ENCODE data around the gene GTF2IRD1.
"Not testable (repeated sequence)": the region's sequence is repeated elsewhere in the genome, so short reads cannot be mapped to it uniquely, and the experiment has no call there.

The GTF2IRD1 gene

DNA sequence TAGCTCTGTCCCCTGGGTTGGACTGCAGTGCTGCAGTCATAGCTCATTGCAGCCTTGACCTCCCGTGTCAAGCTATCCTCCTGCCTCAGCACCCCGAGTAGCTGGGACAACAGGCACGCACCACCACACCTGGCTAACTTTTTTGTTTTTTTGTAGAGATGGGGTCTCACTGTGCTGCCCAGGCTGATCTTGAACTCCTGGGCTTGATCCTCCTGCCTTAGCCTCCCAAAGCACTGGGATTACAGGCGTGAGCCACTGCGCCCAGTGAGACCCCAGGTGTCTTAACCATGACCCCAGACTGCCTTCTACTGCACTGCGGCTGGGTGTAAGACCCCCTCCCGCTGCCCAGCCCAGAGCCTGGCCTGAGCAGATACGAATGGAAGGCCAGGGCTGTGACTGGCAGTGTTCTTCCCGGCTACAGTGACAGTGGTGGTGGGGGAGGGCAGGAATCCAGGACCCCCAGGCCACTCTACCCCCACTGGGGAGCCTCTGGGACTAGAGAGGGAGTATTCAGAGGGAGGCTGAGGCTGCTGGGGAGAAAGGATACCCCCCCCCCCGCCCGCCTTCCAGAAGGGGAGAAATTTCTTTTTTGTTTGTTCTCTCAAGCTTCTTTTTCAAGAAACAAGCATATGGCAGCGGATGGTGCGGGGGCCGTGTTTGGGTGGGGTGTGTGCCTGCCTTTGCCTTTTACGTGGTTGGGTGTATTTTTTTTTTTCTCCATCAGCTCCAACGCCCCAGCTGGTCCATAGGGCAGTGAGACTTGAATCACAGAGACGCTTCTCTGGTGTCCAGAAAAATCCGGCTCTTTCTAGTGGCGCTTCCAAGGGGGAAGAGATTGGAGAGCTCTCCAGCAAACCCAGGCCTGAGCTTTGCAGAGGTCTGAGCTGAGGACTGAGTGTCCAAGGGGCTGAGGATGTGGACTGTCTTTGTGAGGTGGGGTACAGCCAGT lies 36.6 kb downstream of the GTF2IRD1 start:
- FAIRE-seq: no peak
- DNase-seq (ENCODE audit: insufficient read length, low spot score): no peak
- TF ChIP-seq POU2F2 (IDR thresholded peaks at IDR 0.05; ENCODE audit: low read depth, low read length): no peak
- TF ChIP-seq PAX5 (IDR thresholded peaks at IDR 0.05; ENCODE audit: insufficient read depth, low read length, severe bottlenecking): no peak
- TF ChIP-seq SPI1 (IDR thresholded peaks at IDR 0.05; ENCODE audit: low read depth, low read length): no peak
- TF ChIP-seq POLR2AphosphoS5 (IDR thresholded peaks at IDR 0.05; ENCODE audit: low read depth, low read length): no peak
- TF ChIP-seq POLR2A (IDR thresholded peaks at IDR 0.05; ENCODE audit: low read depth, low read length): no peak
- TF ChIP-seq TAF1 (IDR thresholded peaks at IDR 0.05; ENCODE audit: low read depth, low read length): no peak

DNA sequence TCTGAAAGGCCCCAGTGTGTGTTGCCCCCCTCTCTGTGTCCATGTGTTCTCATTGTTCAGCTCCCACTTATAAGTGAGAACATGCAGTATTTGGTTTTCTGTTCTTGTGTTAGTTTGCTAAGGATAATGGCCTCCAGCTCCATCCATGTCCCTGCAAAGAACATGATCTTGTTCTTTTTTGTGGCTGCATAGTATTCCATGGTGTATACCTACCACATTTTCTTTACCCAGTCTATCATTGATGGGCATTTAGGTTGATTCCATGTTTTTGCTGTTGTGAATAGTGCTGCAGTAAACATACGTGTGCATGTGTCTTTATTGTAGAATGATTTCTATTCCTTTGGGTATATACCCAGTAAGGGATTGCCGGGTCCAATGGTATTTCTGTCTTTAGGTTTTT lies 37.8 kb downstream of the GTF2IRD1 start:
- not testable (repeated sequence) for FAIRE-seq; DNase-seq (ENCODE audit: insufficient read length, low spot score)

DNA sequence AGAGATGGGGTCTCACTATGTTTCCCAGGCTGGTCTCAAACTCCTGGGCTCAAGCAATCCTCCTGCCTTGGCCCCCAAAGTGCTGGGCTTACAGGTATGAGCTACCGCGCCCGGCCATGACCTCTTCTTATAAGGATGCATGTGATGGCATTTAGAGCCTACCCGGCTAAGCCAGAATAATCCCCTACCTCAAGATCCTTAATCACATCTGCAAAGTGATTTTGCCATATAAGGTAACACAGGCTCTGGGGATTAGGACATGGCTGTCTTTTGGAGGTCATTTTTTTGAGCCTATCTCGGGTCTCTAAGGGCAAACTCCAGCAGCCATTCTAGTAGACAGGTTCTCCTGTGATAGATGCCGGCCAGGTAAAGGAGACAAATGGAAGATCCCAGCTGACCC lies 39.6 kb downstream of the GTF2IRD1 start:
- FAIRE-seq (no peak), DNase-seq (ENCODE audit: insufficient read length, low spot score) (no peak)
- no peak for TF ChIP-seq POU2F2 (IDR thresholded peaks at IDR 0.05; ENCODE audit: low read depth, low read length)
- TF ChIP-seq TAF1 (IDR thresholded peaks at IDR 0.05; ENCODE audit: low read depth, low read length): no peak
- TF ChIP-seq POLR2A (IDR thresholded peaks at IDR 0.05; ENCODE audit: low read depth, low read length): no peak
- TF ChIP-seq POLR2AphosphoS5 (IDR thresholded peaks at IDR 0.05; ENCODE audit: low read depth, low read length): no peak
- TF ChIP-seq SPI1 (IDR thresholded peaks at IDR 0.05; ENCODE audit: low read depth, low read length): no peak
- no peak for TF ChIP-seq PAX5 (IDR thresholded peaks at IDR 0.05; ENCODE audit: insufficient read depth, low read length, severe bottlenecking)

- no peak for DNase-seq (ENCODE audit: insufficient read length, low spot score)
- TF ChIP-seq POLR2A (IDR thresholded peaks at IDR 0.05; ENCODE audit: low read depth, low read length) (no peak), POU2F2 (IDR thresholded peaks at IDR 0.05; ENCODE audit: low read depth, low read length) (no peak), PAX5 (IDR thresholded peaks at IDR 0.05; ENCODE audit: insufficient read depth, low read length, severe bottlenecking) (no peak), TAF1 (IDR thresholded peaks at IDR 0.05; ENCODE audit: low read depth, low read length) (no peak), POLR2AphosphoS5 (IDR thresholded peaks at IDR 0.05; ENCODE audit: low read depth, low read length) (no peak), SPI1 (IDR thresholded peaks at IDR 0.05; ENCODE audit: low read depth, low read length) (no peak)
- FAIRE-seq: no peak
Observed at GRCh38 chr7:74494076-74494548, 40.4 kb downstream of the GTF2IRD1 start.

DNA sequence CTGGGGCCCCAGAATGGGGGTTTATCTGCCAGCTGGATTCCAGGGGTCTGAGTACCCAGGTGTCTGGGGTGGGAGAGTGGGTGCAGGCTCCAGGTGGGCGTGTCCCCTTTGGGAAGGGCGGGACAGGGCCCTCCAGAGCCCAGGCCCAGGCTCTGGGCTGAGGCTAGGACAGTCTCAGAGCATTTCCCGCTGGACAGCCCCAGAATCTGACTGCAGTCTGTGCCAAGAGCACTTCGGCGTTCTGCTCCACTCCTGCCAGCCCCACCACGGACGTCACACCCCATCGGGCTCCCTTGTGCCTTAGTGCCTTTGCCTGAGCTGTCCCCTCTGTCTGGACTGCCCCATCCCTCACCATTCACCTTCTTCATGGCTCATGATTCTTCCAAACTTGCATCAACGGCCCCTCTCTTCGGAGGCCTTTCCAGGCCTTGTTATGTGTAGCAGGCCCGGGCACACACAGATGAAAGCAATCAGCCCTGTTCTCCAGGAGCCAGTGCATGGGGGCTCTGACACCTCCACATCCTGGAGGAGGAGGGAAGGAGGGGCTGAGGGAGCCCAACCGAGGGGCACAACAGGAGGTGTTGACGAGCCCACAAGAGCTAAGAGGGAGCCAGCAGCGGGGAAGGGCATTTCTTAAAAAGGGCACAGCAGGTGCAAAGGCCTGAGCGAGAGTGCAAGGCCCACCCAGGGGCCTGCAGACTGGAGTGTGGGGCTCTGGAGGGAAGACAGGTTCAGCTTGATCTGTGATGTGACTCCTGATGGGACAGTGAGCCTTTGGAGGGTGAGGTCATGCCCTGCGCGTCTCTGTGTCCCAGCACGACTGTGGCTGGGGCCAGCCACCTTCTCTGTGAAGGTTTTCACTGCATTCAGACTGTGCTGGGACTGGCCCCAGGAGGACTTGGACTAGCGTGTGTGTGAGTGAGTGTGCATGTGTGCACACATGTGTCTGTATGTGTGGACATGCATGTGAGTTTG lies 41.7 kb downstream of the GTF2IRD1 start:
- FAIRE-seq: no peak
- DNase-seq (ENCODE audit: insufficient read length, low spot score): no peak
- no peak for TF ChIP-seq POU2F2 (IDR thresholded peaks at IDR 0.05; ENCODE audit: low read depth, low read length)
- no peak for TF ChIP-seq TAF1 (IDR thresholded peaks at IDR 0.05; ENCODE audit: low read depth, low read length)
- no peak for TF ChIP-seq POLR2A (IDR thresholded peaks at IDR 0.05; ENCODE audit: low read depth, low read length)
- TF ChIP-seq SPI1 (IDR thresholded peaks at IDR 0.05; ENCODE audit: low read depth, low read length): no peak
- no peak for TF ChIP-seq POLR2AphosphoS5 (IDR thresholded peaks at IDR 0.05; ENCODE audit: low read depth, low read length)
- no peak for TF ChIP-seq PAX5 (IDR thresholded peaks at IDR 0.05; ENCODE audit: insufficient read depth, low read length, severe bottlenecking)

DNA sequence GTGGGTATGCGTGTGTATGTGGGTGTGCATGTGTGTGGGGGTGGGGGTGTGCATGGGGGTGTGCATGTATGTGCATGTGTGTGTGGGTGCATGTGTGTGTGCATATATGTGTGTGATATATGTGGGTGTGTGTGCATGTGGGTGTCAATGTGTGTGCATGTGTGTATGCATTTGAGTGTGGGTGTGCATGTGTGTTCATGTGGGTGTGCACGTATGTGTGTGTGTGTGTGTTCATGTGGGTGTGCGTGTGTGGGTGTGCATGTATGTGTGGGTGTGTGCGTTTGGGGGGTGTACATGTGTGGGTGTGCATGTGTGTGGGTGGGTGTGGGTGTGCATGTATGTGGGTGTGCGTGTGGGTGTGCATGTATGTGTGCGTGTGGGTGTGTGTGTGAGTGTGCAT lies 42.6 kb downstream of the GTF2IRD1 start:
- DNase-seq (ENCODE audit: insufficient read length, low spot score): no peak
- FAIRE-seq: peak; percentile 78
- no peak for TF ChIP-seq POU2F2 (IDR thresholded peaks at IDR 0.05; ENCODE audit: low read depth, low read length)

DNA sequence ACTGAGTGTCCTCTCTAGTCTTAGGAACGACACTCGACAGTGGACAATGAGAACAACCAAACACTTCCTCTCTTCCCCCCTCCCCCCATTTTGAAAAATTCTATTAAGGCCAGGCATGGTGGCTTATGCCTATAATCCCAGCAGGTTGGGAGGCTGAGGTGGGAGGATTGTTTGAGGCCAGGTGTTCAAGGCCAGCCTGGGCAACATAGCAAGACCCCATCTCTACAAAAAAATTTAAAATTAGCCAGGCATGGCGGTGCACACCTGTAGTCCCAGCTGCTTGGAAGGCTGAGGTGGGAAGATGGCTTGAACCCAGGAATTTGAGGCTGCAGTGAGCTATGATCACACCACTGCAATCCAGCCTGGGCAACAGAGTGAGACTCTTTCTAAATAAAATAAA lies 43.1 kb downstream of the GTF2IRD1 start:
- not testable (repeated sequence) for DNase-seq (ENCODE audit: insufficient read length, low spot score); FAIRE-seq

- TF ChIP-seq TAF1 (IDR thresholded peaks at IDR 0.05; ENCODE audit: low read depth, low read length): no peak
- TF ChIP-seq PAX5 (IDR thresholded peaks at IDR 0.05; ENCODE audit: insufficient read depth, low read length, severe bottlenecking): no peak
- no peak for TF ChIP-seq POU2F2 (IDR thresholded peaks at IDR 0.05; ENCODE audit: low read depth, low read length)
- TF ChIP-seq POLR2AphosphoS5 (IDR thresholded peaks at IDR 0.05; ENCODE audit: low read depth, low read length): no peak
- TF ChIP-seq SPI1 (IDR thresholded peaks at IDR 0.05; ENCODE audit: low read depth, low read length): no peak
- TF ChIP-seq POLR2A (IDR thresholded peaks at IDR 0.05; ENCODE audit: low read depth, low read length): no peak
- no peak for FAIRE-seq
- DNase-seq (ENCODE audit: insufficient read length, low spot score): no peak
Observed at GRCh38 chr7:74498354-74498753, 44.6 kb downstream of the GTF2IRD1 start.

GRCh38 chr7:74498996-74499834 lies 45.5 kb downstream of the GTF2IRD1 start:
- no peak for TF ChIP-seq SPI1 (IDR thresholded peaks at IDR 0.05; ENCODE audit: low read depth, low read length)
- DNase-seq (ENCODE audit: insufficient read length, low spot score) (no peak), FAIRE-seq (peak; percentile 33)

Measured in GM12891 (cell line).